ENCODE results near the gene AZU1. TPM values are rescaled to one million over a fixed set of nuclear protein-coding genes. Genes with fewer than 3 reads are reported as not detected.
A peak's percentile ranks its signal among the peaks of the same experiment; 100 is the strongest.

AZU1 gene
- total RNA-seq, 1 experiment from 2014 or later = not detected

DNA sequence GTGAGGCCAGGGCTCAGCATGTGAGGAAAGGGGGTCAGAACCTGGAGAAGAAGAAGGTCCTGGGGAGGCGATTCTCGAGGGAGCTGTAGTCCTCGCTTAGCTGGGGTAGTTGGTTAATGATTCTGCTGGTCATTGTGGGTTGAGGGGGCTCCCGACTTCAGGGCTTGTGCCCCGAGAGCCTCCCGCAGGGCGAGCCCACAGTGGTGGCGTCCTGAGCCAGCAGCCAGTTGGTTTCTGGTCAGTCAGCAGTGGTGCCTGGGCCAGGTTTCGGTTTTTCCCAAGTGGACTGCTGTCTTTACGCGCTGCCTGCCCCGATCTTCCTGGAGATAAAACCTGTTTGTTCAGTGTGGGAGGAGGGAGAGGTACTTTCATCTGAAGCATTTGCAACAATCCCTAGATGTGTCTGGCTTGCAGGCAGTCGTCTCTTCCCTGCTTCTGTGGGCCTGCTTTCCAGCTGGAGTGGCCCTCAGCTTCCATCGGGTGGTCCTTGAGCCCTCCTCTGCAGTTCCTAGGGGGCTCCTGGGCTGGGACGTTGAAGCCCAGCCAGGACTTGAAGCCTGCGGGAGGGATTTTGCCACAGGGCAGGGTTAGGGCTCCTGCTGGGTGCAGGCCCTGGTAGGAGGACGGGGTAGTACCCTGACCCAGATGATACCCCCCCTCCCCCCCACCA lies 27.1 kb upstream of the AZU1 start:
- ChIA-PET CTCF (no interaction called here), RAD21 (ENCODE audit: low non-redundant PET in 1 of 2, low total read pairs in 2 of 2, uncharacterized antibody in 2 of 2, unreplicated experiment in 2 of 2) (no interaction called here), POLR2A (no interaction called here)
- peaks cover 59% of the 10 kb centered on the region; the same call in 1 of the 2 replicates for H4K20me1 ChIP-seq (ENCODE audit: insufficient read depth)
- no peak for DNase-seq (ENCODE audit: low read depth, low spot score)
- no peak for ATAC-seq
- H3K9me2 ChIP-seq (ENCODE audit: insufficient read depth) = no peaks in the 10 kb centered on the region
- peak overlapping the region; percentile 94 for H3K4me2 ChIP-seq (ENCODE audit: low read length)
- H3K9ac ChIP-seq (ENCODE audit: low read length) = peak overlapping the region; percentile 92
- H3K79me2 ChIP-seq (ENCODE audit: insufficient read depth, low read length) = peaks cover 77% of the 10 kb centered on the region
- H3K9me3 ChIP-seq (ENCODE audit: control insufficient read depth in 1 of 2, insufficient read depth in 1 of 2, low read depth in 1 of 2, low read length in 2 of 2) = no peaks in the 10 kb centered on the region
- H3K27ac ChIP-seq (ENCODE audit: low read depth, low read length) = peak overlapping the region; percentile 53
- no peaks in the 10 kb centered on the region for H3K27me3 ChIP-seq (ENCODE audit: insufficient read depth, low read length)
- BruUV-seq (replicated peaks) = no TSS peak
- intact Hi-C loops (cut with micrococcal nuclease) = no loop called here
- TF ChIP-seq TCF7L2 (IDR thresholded peaks at IDR 0.05; ENCODE audit: borderline replicate concordance, extremely low read depth, insufficient read depth, insufficient read length) (no peak), YY1 (IDR thresholded peaks at IDR 0.05; ENCODE audit: extremely low read depth, insufficient replicate concordance, low read depth, low read length) (no peak), CBX3 (IDR thresholded peaks at IDR 0.05; ENCODE audit: low read depth) (no peak), CEBPB (IDR thresholded peaks at IDR 0.05; ENCODE audit: low read depth) (no peak), RAD21 (IDR thresholded peaks at IDR 0.05; ENCODE audit: low read depth) (no peak), JUND (IDR thresholded peaks at IDR 0.05) (no peak)
- no peak overlapping the region for H3K4me3 ChIP-seq (replicated peaks in 1 of 2; ENCODE audit: low read depth in 1 of 2, low read length in 2 of 2)
- no peak overlapping the region for H2AFZ ChIP-seq (ENCODE audit: low read depth, low read length, poor library complexity, severe bottlenecking)
- peaks cover 17 to 36% of the 10 kb centered on the region in 2 experiments for H3K4me1 ChIP-seq (ENCODE audit: control insufficient read depth in 1 of 2, insufficient read depth in 2 of 2, low read length in 2 of 2)
- H3K36me3 ChIP-seq (ENCODE audit: control insufficient read depth in 1 of 2, insufficient read depth in 2 of 2, low read length in 2 of 2) = peaks cover 39 to 72% of the 10 kb centered on the region in 2 experiments; a peak in 3 of 4 replicates

- Histone ChIP-seq H2AFZ (ENCODE audit: low read depth, low read length, poor library complexity, severe bottlenecking) (no peak overlapping the region), H3K9me3 (ENCODE audit: control insufficient read depth in 1 of 2, insufficient read depth in 1 of 2, low read depth in 1 of 2, low read length in 2 of 2) (no peaks in the 10 kb centered on the region), H3K9ac (ENCODE audit: low read length) (peak overlapping the region; percentile 92; the same call in 1 of the 2 replicates), H4K20me1 (ENCODE audit: insufficient read depth) (peaks cover 59% of the 10 kb centered on the region; the same call in 1 of the 2 replicates), H3K27me3 (ENCODE audit: insufficient read depth, low read length) (no peaks in the 10 kb centered on the region), H3K36me3 (ENCODE audit: control insufficient read depth in 1 of 2, insufficient read depth in 2 of 2, low read length in 2 of 2) (peaks cover 43 to 78% of the 10 kb centered on the region in 2 experiments; a peak in 3 of 4 replicates), H3K4me3 (replicated peaks in 1 of 2; ENCODE audit: low read depth in 1 of 2, low read length in 2 of 2) (no peak overlapping the region), H3K9me2 (ENCODE audit: insufficient read depth) (no peaks in the 10 kb centered on the region), H3K79me2 (ENCODE audit: insufficient read depth, low read length) (peaks cover 85% of the 10 kb centered on the region), H3K27ac (ENCODE audit: low read depth, low read length) (peak overlapping the region; percentile 53), H3K4me1 (ENCODE audit: control insufficient read depth in 1 of 2, insufficient read depth in 2 of 2, low read length in 2 of 2) (peaks cover 17 to 34% of the 10 kb centered on the region in 2 experiments), H3K4me2 (ENCODE audit: low read length) (no peak overlapping the region)
- DNase-seq (ENCODE audit: low read depth, low spot score) = no peak
- ChIA-PET POLR2A (no interaction called here), RAD21 (ENCODE audit: low non-redundant PET in 1 of 2, low total read pairs in 2 of 2, uncharacterized antibody in 2 of 2, unreplicated experiment in 2 of 2) (no interaction called here), CTCF (no interaction called here)
- ATAC-seq = no peak
- no TSS peak for BruUV-seq (replicated peaks)
- intact Hi-C loops (cut with micrococcal nuclease) = no loop called here
- TF ChIP-seq ZNF274 (IDR thresholded peaks at IDR 0.05; ENCODE audit: low read depth, low read length) (no peak), SIN3A (IDR thresholded peaks at IDR 0.05; ENCODE audit: low read depth) (no peak), POLR2AphosphoS5 (IDR thresholded peaks at IDR 0.05; ENCODE audit: low read depth, low read length) (0 out of 2 replicates have a peak, but pooled peaks have one; percentile 13)
Measured at GRCh38 chr19:801030-801860, 26.4 kb upstream of the AZU1 start.

Data from HCT116 (cell line).